Spleen (tissue), 7 donors: ENCODE data around the gene MORN4.

Experiments used
- CTCF ChIP-seq, 11 experiments: fragments of 200-600 bp in 7 of 11; fragments of 450-650 bp in 4 of 11; sonication (generic) in 4 of 11; IDR thresholded peaks in 8 of 11; conservative IDR thresholded peaks in 3 of 11; 1 replicate in 7 of 11; 2 replicates in 4 of 11; pipeline versions ENCODE4 v1.4.0 to v1.8.0; 2016 to 2021; ENCODE audit warnings: antibody characterized with exemption in 11 of 11, inconsistent platforms in 4 of 11, mild to moderate bottlenecking in 1 of 11
- POLR2A ChIP-seq, 3 donors: fragments of 450-650 bp; IDR thresholded peaks; one replicate each; pipeline ENCODE4 v1.5.1; 2017; ENCODE audit warnings: antibody characterized with exemption in 3 of 3, mild to moderate bottlenecking in 1 of 3
- POLR2AphosphoS5 ChIP-seq, 3 donors: sonication (generic); formaldehyde crosslinking; IDR thresholded peaks; one replicate each; pipeline ENCODE4 v1.5.1; 2017; ENCODE audit warnings: antibody characterized with exemption in 3 of 3
- donor health status: DM: no; HTN: no; CAD: no; lungs with moderate emphysema.
- donor health status: DM: no; HTN: no; CAD: no.
- donor health status: DM: no; HTN: no; CAD: no.

- no peak for TF ChIP-seq CTCF (IDR thresholded peaks at IDR 0.05 in 8 of 11, conservative IDR thresholded peaks at IDR 0.05 in 3 of 11)
- no peak for TF ChIP-seq POLR2AphosphoS5 (IDR thresholded peaks at IDR 0.05)
- no peak for TF ChIP-seq POLR2A (IDR thresholded peaks at IDR 0.05)
These were observed 26.3 kb upstream of the MORN4 start for GRCh38 chr10:97659589-97659988.
